ENCODE measurements around the gene PCDHGA1.
A peak's percentile ranks its signal among the peaks of the same experiment; 100 is the strongest.
"Not testable (repeated sequence)": the region's sequence is repeated elsewhere in the genome, so short reads cannot be mapped to it uniquely, and the experiment has no call there.

Gene PCDHGA1

DNA sequence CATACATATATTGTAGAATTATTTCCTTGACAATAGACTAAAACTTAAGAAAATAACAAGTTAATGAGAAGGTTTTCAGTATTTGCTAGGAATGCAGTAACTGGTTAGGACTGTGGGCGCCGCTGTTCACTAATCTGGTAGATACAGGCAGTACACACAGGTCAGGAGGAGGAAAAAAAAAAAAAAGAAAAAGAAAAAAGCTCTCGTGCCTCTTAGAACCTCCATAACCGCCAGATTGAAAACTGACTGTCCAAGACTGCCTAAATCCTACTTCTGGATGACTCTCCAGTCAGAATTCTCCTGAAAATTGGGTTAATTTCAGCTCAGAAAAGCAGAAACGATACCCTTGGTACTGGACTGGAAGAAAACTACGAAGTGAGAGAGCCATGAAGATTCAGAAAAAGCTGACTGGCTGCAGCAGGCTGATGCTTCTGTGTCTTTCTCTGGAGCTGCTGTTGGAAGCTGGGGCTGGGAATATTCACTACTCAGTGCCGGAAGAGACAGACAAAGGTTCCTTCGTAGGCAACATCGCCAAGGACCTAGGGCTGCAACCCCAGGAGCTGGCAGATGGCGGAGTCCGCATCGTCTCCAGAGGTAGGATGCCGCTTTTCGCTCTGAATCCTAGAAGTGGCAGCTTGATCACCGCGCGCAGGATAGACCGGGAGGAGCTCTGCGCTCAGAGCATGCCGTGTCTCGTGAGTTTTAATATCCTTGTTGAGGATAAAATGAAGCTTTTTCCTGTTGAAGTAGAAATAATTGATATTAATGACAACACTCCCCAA lies at the start of gene PCDHGA1:
Gene PCDHGA1 (plus strand): TSS at position 216 of the 782 bp plus-strand sequence.
- DNase-seq, result peak; percentile 37

DNA sequence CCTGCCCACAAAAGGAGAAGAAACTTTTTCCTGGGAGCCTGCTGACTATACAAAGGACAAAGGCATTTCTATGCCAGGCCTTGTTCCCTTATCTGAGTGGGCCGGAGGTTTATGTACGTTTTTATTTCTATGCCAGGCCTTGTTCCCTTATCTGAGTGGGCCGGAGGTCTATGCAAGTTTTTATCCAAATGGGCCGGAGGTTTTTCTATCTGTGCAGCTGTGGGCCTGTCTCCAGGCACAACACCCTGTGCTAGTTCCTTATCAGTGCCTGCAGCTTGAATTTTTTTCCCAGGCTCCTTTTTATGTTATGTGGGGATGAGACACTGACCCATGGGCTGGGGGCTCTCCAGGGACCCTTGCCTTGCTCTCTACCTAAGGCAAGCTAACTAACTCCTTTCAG lies 31.9 kb upstream of the PCDHGA1 start:
- no peak for DNase-seq

DNA sequence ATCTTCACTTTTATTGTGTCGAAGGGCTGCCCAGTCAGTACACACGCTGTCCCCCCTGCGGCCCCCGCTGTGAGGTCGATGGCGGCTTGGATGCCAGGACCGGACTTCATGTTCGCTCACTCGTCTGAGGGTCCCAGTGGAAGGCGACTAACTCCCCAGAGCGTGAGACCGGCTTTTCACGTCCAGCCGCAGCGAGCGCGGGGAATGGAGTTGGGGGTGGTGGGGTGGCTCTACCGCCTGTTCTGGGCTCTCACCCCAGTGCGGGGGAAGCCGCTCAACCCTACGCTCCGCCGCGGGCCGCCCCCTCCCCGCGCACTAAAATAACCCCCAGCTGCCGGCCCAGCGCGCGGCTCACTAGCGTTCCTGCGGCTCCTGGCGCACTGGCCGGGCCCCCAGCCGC lies 26.6 kb upstream of the PCDHGA1 start, which contains the start of gene SLC25A2:
Gene SLC25A2 (minus strand): TSS at position 294 of the 400 bp plus-strand sequence. CDS start 184 bp downstream, at position 110.
- no peak for DNase-seq

DNA sequence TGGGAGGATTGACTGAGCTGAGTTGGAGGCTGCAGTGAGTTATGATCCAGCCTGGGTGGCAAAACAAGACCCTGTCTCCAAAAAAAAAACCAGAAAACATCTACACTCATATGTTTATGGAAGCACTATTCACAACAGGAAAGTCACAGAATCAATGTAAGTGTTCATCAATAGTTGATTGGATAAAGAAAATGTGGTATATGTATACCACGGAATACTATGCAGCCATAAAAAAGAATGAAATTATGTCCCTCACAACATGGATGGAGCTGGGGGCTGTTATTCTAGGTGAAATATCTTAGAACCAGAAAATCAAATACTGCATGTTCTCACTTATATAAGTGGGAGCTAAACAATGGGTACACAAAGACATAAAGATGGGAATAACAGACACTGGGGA lies 23.7 kb upstream of the PCDHGA1 start:
- DNase-seq, result no peak

DNA sequence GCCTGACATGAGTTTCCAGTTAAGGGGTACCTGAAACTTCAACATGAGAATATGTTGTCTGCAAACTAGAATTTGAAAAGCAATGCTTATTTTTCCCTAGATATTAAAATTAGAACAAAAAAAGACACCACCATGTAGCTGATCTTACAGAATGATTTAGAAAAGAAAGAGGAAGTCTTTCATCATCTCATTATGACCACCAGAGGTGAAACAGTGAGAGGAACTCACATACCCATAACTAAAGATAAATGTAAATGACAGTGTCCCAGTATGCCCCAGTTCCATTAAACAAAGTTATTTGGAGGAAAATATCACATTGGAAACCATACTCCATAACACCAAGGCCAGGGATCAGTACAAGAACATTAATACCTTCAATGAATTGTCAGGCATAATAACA lies 16.6 kb upstream of the PCDHGA1 start:
- DNase-seq, result no peak

DNA sequence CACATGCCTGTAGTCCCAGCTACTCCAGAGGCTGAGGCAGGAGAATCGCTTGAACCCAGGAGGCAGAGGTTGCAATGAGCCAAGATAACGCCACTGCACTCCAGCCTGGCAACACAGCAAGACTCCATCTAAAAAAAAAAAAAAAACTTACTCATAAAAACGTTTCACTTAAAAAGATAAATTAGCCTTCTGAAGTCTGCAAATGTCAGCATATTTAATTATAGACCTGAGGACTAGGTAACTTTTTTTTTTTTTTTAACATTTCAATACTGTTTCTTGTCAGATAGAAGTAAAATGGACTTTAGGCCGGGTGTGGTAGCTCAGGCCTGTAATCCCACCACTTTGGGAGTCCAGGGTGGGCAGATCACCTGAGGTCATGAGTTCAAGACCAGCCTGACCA lies 13.4 kb upstream of the PCDHGA1 start:
- DNase-seq, result not testable (repeated sequence)

DNA sequence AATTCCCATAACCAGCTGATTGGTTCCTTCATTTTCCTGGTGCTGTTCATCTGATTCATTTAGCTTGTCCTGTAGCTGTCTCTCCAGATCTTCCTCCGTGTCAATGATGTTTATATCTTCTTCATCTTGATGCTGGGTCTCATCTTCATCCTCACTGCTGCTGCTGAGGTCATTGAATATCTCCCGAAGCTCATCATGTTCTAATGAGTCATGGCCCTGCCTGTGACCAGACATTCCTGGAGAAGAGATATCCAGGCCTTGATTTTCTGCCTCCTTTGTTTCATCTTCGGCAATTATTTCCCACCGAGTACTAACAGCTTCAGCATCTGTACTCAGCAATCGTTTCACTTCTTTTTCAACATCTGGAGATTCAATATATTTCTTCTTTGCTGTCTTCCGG lies 11.1 kb upstream of the PCDHGA1 start:
- DNase-seq, result no peak

DNA sequence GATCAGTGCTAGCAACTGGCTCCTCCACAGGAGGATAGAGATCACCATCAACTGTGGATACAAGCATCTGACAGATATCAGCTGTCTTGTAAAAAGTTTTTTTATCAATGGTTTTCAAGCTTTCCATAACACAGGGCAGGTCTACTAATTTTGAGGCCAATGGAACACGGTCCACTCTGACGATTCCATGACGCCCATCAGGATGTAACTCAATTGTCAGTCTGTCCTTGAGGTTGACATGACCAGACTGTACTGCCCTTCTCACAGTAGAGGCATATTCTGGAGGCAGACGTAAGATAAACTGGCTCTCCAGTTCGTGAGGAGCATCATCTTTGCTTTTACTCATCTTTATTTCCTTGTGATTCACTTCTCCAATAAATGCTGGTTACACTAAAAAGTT lies 10.6 kb upstream of the PCDHGA1 start:
- no peak for DNase-seq

DNA sequence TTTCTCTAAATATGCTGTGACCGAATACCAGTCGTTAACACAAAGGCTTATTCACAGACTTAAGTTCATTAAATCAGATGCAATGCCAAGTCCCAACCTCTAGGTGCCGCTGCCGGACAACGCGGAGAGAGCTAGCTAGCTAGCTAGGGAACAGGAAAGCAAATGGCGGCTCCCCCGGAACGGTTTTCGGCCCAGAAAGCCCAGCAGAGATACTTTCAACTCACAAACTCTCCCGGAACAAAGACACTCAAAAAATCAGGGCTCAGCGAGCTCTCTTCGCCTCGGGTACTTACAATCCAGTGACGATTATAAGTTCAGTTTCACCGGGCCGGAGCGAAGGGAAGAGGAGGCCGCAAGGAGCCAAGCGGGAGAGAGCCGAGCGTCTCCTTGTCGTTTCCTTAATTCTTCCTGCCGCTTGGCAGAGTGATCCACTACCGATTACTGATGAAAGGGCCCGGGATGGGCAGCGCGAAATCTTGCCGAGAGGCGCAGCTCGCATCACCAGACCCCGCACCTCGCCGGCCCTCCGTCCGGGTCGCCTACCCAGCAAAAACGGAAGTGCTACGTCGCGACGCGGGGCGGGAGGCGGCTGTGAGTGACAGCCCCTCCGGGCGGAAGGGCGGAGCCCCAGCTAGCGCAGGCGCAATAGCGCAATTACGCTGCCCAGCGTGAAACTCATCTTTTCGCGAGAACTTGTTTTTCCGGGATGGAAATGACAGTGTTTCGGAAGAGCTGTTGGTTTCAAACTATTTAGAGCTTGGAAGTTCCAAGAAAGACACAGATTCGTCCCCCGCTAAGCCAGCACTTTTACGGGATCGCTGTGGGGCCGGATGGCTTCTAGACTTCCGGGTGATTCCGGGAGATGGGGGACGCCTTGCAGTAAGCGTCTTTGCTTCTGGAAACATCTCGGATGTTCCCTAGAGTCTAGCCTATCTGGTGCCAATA lies 9.8 kb upstream of the PCDHGA1 start, which contains the start of gene TAF7:
Gene TAF7 (minus strand): TSS at position 560 of the 945 bp plus-strand sequence. CDS start 740 bp downstream, outside the sequence.
- peak; percentile 93 for DNase-seq

DNA sequence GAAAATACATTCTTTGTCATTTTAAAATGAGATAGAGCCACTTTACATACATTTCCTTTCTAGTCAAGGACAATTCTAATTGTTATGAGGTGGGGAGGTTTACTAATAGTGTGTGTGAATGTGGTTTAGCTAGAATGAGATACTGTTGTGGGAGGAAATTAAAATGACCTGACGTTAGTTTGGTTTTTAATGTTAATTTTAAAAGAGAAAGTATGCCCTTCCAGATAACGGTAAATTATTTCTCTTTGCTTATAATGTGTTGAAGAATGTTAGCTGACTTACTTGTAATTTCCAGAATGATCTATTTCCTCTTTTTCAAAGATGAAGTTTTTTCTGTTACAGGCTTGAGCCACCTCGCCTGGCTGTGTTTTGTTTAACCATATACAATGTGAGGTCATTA lies 8.1 kb upstream of the PCDHGA1 start:
- DNase-seq, result no peak

DNA sequence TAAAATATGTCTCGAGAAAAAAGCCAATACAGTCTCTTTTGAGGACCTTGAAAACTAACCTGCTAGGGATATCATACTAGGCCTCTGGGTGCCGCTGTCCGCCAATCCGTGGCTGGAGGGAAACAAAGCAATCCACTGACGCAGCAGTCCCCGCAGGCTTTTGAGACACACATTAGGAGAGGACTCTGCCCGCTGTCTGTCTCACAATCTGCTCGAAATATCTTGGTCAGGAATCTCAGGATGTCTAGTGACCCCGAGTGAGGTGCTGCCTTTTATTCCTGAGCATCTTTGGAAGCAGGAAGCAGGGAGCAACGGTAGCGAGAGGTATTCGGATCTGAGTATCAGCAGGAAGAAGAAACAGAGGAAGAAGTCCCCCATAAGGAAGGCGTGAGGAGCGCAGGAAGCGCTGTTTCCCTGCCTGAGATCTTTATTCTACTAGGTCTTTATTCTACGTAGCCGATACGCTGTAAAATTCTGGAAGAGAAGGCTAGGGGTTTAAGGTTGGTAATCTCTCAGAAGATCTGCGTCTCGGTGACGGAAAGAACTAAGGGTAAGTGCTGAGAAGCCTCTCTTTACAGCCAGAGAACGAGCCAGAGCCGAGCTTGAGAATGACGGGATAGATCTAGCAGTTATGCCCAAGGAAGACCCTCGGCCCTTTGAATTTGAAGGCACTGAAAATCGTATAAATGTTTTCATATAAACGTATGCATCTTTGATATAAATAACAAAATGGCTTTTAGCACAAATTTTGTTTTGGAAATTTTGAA lies 4.0 kb upstream of the PCDHGA1 start:
- DNase-seq, result peak; percentile 77

DNA sequence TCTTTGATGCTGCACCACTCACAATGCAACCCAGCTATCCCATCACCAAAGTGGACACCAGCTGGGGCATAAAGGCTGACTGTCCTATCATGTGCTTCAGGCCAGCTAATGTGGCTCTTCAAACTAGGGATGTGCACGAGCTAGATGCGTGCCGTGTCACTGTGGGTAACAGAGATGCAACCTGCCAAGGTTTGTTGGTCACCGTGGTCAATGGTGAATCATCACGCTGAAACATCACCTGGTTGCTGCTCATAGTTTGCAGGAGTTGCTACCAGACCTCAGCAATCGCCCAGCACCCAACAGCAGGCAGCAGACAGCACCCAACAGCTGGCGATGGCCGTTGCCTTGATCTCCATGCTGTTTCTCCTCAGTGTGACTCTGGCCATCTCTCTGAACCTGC lies 2.1 kb upstream of the PCDHGA1 start:
- no peak for DNase-seq

DNA sequence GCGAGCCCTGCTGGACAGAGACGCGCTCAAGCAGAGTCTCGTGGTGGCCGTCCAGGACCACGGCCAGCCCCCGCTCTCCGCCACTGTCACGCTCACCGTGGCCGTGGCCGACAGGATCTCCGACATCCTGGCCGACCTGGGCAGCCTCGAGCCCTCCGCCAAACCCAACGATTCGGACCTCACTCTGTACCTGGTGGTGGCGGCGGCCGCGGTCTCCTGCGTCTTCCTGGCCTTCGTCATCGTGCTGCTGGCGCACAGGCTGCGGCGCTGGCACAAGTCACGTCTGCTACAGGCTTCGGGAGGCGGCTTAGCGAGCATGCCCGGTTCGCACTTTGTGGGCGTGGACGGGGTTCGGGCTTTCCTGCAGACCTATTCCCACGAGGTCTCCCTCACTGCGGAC lies 2.3 kb downstream of the PCDHGA1 start:
- DNase-seq, result not testable (repeated sequence)

DNA sequence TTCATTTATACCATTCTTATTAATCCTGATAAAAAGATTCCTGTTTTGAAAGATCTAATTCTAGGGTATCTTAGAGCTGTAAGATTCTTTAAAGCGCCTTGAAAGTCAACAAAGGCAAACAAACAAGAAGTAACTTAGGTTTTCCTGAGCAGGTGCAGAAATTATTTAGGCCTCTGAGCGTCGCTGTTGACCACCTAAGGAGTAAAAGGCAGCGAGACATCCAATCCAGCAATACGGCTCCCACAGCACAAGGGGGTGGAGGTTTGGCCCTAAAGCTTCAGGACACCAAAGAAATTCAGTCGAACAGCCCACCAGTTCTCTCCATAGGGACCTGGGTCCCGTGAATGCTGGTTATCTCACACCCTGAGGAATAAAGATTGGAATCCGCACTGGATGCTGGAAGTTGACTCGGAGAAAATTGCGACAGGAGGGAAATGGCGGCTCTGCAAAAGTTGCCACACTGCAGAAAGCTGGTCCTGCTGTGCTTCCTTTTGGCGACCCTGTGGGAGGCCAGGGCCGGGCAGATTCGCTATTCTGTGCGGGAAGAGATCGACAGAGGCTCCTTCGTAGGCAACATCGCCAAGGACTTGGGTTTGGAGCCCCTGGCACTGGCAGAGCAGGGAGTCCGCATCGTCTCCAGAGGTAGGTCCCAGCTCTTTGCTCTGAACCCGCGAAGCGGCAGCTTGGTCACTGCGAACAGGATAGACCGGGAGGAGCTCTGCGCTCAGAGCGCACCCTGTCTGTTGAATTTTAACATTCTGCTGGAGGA lies 8.4 kb downstream of the PCDHGA1 start, which contains the start of gene PCDHGA2:
Gene PCDHGA2 (plus strand): TSS at position 223 of the 769 bp plus-strand sequence.
- DNase-seq, result no peak

DNA sequence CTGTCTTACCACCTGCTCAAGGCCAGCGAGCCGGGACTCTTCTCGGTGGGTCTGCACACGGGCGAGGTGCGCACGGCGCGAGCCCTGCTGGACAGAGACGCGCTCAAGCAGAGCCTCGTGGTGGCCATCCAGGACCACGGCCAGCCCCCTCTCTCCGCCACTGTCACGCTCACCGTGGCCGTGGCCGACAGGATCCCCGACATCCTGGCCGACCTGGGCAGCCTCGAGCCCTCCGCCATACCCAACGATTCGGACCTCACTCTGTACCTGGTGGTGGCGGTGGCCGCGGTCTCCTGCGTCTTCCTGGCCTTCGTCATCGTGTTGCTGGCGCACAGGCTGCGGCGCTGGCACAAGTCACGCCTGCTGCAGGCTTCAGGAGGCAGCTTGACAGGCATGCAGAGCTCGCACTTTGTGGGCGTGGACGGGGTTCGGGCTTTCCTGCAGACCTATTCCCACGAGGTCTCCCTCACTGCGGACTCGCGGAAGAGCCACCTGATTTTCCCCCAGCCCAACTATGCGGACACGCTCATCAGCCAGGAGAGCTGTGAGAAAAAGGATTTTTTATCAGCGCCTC lies 10.6 kb downstream of the PCDHGA1 start:
- DNase-seq, result not testable (repeated sequence)

DNA sequence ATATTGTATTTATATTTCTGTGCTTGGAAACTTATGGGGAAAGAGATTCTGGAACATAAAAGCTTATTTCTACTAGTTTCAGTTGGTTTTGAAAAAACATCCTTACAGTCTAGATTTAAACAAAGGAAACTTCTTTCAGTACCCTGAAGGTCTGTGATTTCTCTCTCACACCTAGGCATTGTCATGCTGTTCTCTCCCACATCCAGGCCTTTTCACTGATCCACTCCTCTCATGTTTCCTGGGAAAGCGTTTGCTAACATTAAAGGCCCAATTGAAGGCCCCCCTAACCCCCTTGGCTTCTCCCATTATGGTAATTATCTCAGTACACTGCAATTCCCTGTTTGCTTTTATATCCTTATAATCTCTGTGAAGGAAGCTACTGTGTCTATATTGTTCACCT lies 12.5 kb downstream of the PCDHGA1 start:
- DNase-seq, result no peak

DNA sequence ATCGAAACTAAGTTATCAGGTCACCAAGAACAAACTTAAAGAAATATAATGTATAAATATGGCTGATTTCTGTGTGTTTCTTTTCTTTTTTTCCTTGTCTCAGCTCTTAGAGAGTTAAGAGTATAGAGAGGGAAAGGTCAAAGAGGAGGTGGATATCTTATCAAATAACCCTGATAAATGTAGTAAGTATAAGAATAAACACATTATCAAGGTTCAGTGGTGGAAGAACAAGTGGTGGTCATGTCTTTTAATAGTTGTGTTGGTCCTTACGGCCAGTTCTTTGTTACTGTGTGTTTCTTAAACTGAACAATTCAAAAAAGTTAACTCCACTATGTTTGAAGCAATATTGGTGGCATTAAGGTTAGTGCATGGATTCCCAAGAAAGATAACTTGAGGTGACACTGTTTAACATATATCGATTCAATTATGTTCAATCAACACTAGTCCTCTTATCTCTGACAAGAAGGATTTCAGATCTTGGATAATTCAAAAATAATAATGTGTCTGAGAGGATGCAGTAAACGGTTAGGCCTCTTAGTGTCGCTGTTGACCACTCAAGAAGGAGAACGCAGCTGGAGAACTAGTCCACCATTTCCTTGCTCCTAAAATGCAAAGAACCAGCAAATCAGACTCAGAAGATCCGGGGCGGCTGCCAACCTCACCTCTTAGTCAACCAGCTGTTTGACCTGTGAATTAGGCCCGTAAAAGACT lies 13.1 kb downstream of the PCDHGA1 start, which contains the start of gene PCDHGA3:
Gene PCDHGA3 (plus strand): TSS at position 588 of the 711 bp plus-strand sequence. CDS start 205 bp downstream, outside the sequence.
- DNase-seq, result no peak

DNA sequence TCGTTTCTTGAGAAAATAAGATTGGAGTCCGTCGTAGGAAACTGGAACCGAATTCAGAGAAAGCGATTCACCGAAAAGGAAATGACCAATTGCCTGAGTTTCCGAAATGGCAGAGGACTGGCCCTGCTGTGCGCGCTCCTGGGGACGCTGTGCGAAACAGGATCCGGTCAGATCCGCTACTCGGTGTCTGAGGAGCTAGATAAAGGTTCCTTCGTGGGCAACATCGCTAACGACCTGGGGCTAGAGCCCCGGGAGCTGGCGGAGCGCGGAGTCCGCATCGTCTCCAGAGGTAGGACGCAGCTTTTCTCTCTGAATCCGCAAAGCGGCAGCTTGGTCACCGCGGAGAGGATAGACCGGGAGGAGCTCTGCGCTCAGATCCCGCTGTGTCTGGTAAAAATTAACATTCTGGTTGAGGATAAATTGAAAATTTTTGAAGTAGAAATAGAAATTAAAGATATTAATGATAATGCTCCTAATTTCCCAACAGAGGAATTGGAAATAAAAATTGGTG lies 13.7 kb downstream of the PCDHGA1 start:
- no peak for DNase-seq

DNA sequence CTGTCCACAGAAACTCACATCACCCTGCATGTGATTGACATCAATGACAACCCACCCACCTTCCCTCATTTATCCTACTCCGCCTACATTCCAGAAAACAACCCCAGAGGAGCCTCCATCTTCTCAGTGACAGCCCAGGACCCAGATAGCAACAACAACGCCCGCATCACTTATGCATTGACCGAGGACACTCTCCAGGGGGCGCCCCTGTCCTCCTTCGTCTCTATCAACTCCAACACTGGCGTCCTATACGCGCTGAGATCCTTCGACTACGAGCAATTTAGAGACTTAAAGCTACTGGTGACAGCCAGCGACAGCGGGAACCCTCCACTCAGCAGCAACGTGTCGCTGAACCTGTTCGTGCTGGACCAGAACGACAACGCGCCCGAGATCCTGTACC lies 15.0 kb downstream of the PCDHGA1 start:
- no peak for DNase-seq

DNA sequence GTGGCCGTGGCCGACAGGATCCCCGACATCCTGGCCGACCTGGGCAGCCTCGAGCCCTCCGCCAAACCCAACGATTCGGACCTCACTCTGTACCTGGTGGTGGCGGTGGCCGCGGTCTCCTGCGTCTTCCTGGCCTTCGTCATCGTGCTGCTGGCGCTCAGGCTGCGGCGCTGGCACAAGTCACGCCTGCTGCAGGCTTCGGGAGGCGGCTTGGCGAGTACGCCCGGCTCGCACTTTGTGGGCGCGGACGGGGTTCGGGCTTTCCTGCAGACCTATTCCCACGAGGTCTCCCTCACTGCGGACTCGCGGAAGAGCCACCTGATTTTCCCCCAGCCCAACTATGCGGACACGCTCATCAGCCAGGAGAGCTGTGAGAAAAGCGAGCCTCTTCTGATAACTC lies 15.7 kb downstream of the PCDHGA1 start:
- not testable (repeated sequence) for DNase-seq

Measured in activated naive CD4-positive, alpha-beta T cell treated with Interleukin-2 at 50 U/mL for 16 hours (primary cell).